ENCODE data around the gene KIAA1755. TPM values are rescaled to one million over a fixed set of nuclear protein-coding genes. Genes with fewer than 3 reads are reported as not detected.

KIAA1755 gene
- polyA plus RNA-seq, 1 donor from 2014 or later = not detected

DNA sequence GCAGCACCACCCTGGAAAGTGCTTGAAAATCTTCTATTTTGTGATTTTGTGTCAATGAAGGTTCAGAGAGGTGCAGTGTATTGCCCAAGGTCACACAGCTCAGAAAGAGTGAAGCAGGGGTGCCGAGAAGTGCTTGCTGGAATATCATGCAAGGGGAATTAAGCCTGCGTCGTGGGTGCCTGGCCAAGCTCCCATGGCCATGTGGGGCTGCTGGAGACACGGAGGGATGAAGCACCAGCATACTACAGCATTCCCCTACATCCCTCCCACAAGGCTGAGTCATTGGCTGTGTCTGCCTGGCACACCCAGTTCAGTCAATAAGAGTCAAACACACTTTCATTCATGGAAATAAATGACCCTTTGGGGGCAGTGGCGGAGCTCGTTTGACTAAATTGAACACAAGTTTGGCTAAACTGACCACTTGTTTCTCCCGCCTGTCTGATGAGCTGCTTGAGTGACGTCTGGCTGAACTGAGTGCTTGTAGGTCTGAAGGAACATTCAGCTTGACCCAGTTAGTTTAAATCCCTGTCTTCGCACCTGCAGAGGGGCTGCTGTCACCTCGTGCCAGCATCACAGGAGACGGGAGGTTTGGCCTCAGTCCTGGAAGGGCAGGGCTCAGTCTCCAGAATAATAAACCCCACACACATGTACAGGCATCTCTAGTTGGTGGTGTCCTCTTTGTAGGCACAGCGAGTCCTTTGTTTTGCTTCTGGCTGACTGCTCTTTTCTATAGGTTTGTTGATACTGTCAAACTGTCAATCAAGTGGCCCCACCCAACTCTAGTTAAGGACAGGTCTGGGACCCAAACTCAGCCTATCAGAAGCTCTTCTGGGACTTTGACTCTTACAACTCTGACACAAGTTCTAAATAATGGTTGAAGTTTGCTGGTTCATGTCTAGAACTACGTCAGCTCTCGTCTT, 87.0 kb downstream of the KIAA1755 start:
- Histone ChIP-seq H3F3A (ENCODE audit: insufficient read depth, low read length, poor library complexity, severe bottlenecking) (no peaks in the 10 kb centered on the region), H3K27me3 (ENCODE audit: insufficient read depth, low read depth, low read length) (no peaks in the 10 kb centered on the region), H3K4me2 (ENCODE audit: low read length) (no peak overlapping the region), H3K27ac (ENCODE audit: low read length) (no peak overlapping the region), H3K79me2 (replicated peaks; ENCODE audit: insufficient read depth, low read length) (no peaks in the 10 kb centered on the region), H3K4me3 (ENCODE audit: low read length) (no peak overlapping the region), H3K9me2 (ENCODE audit: insufficient read depth, low read length) (no peaks in the 10 kb centered on the region), H3K36me3 (ENCODE audit: insufficient read depth, low read length) (no peaks in the 10 kb centered on the region), H2AFZ (ENCODE audit: low read depth, low read length) (no peak overlapping the region), H4K20me1 (ENCODE audit: insufficient read depth) (no peaks in the 10 kb centered on the region), H3K9ac (ENCODE audit: low read length) (no peak overlapping the region), H3K9me3 (ENCODE audit: low read length) (no peaks in the 10 kb centered on the region)
- TF ChIP-seq EP300 (conservative IDR thresholded peaks at IDR 0.05; ENCODE audit: poor library complexity, severe bottlenecking) (no peak), POLR2AphosphoS5 (IDR thresholded peaks at IDR 0.05) (no peak), SMC3 (conservative IDR thresholded peaks at IDR 0.05; ENCODE audit: poor library complexity) (no peak), RAD21 (conservative IDR thresholded peaks at IDR 0.05) (no peak)
- TF ChIP-seq, protein P1, sequence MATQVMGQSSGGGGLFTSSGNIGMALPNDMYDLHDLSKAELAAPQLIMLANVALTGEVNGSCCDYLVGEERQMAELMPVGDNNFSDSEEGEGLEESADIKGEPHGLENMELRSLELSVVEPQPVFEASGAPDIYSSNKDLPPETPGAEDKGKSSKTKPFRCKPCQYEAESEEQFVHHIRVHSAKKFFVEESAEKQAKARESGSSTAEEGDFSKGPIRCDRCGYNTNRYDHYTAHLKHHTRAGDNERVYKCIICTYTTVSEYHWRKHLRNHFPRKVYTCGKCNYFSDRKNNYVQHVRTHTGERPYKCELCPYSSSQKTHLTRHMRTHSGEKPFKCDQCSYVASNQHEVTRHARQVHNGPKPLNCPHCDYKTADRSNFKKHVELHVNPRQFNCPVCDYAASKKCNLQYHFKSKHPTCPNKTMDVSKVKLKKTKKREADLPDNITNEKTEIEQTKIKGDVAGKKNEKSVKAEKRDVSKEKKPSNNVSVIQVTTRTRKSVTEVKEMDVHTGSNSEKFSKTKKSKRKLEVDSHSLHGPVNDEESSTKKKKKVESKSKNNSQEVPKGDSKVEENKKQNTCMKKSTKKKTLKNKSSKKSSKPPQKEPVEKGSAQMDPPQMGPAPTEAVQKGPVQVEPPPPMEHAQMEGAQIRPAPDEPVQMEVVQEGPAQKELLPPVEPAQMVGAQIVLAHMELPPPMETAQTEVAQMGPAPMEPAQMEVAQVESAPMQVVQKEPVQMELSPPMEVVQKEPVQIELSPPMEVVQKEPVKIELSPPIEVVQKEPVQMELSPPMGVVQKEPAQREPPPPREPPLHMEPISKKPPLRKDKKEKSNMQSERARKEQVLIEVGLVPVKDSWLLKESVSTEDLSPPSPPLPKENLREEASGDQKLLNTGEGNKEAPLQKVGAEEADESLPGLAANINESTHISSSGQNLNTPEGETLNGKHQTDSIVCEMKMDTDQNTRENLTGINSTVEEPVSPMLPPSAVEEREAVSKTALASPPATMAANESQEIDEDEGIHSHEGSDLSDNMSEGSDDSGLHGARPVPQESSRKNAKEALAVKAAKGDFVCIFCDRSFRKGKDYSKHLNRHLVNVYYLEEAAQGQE (IDR thresholded peaks at IDR 0.05; ENCODE audit: borderline replicate concordance) = no peak

DNA sequence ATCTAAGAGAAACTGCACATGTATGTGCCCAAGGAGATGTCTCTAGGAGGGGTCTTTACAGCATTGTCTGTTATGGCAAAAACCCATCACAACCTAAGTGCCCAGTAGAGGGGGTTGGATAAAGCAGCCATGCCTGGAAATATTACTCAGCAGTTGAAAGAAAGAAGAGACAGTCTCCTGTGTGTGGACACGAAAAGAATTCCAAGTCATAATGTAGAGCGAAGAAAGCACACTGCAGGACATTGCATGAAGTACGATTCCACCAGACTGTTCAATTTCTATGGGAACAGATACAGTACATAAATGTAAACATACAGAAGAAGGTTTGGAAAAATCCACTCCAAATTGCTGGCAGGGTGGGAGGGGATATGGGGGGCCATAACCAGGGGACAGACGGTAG, 88.1 kb downstream of the KIAA1755 start:
- no peaks in the 10 kb centered on the region for H3K36me3 ChIP-seq (ENCODE audit: insufficient read depth, low read length)
- no peak overlapping the region for H3K4me3 ChIP-seq (ENCODE audit: low read length)
- TF ChIP-seq RAD21 (conservative IDR thresholded peaks at IDR 0.05) (no peak), SMC3 (conservative IDR thresholded peaks at IDR 0.05; ENCODE audit: poor library complexity) (no peak), TAF1 (IDR thresholded peaks at IDR 0.05; ENCODE audit: low read depth) (no peak), POLR2AphosphoS5 (IDR thresholded peaks at IDR 0.05) (no peak), EZH2 (IDR thresholded peaks at IDR 0.05; ENCODE audit: borderline replicate concordance, insufficient read depth, low read length, poor library complexity, severe bottlenecking) (no peak), MXI1 (conservative IDR thresholded peaks at IDR 0.05; ENCODE audit: poor library complexity, severe bottlenecking) (no peak), EP300 (conservative IDR thresholded peaks at IDR 0.05; ENCODE audit: poor library complexity, severe bottlenecking) (no peak)
- TF ChIP-seq, protein P2, sequence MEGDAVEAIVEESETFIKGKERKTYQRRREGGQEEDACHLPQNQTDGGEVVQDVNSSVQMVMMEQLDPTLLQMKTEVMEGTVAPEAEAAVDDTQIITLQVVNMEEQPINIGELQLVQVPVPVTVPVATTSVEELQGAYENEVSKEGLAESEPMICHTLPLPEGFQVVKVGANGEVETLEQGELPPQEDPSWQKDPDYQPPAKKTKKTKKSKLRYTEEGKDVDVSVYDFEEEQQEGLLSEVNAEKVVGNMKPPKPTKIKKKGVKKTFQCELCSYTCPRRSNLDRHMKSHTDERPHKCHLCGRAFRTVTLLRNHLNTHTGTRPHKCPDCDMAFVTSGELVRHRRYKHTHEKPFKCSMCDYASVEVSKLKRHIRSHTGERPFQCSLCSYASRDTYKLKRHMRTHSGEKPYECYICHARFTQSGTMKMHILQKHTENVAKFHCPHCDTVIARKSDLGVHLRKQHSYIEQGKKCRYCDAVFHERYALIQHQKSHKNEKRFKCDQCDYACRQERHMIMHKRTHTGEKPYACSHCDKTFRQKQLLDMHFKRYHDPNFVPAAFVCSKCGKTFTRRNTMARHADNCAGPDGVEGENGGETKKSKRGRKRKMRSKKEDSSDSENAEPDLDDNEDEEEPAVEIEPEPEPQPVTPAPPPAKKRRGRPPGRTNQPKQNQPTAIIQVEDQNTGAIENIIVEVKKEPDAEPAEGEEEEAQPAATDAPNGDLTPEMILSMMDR (IDR thresholded peaks at IDR 0.05; ENCODE audit: poor library complexity, severe bottlenecking) = no peak
- TF ChIP-seq, protein P1 (IDR thresholded peaks at IDR 0.05; ENCODE audit: borderline replicate concordance) = no peak
- H3K27me3 ChIP-seq (ENCODE audit: insufficient read depth, low read depth, low read length) = no peaks in the 10 kb centered on the region
- no peak overlapping the region for H3K9ac ChIP-seq (ENCODE audit: low read length)
- H3K9me3 ChIP-seq (ENCODE audit: low read length) = no peaks in the 10 kb centered on the region
- no peaks in the 10 kb centered on the region for H3K79me2 ChIP-seq (replicated peaks; ENCODE audit: insufficient read depth, low read length)
- no peaks in the 10 kb centered on the region for H3K9me2 ChIP-seq (ENCODE audit: insufficient read depth, low read length)
- H4K20me1 ChIP-seq (ENCODE audit: insufficient read depth) = no peaks in the 10 kb centered on the region
- H3F3A ChIP-seq (ENCODE audit: insufficient read depth, low read length, poor library complexity, severe bottlenecking) = no peaks in the 10 kb centered on the region
- no peak overlapping the region for H3K27ac ChIP-seq (ENCODE audit: low read length)
- H2AFZ ChIP-seq (ENCODE audit: low read depth, low read length) = no peak overlapping the region
- no peak overlapping the region for H3K4me2 ChIP-seq (ENCODE audit: low read length)

Measured in neural cell (in vitro differentiated cells).